ENCODE data around the gene SNX25. TPM values are rescaled to one million over a fixed set of nuclear protein-coding genes. Genes with fewer than 3 reads are reported as not detected.

SNX25 gene
- total and polyA plus RNA-seq, 7 donors, result 2.5 to 40.5 (median 22.7) TPM

GRCh38 chr4:185369731-185370130 is 160.3 kb downstream of the SNX25 start:
- intact Hi-C loops (cut with DNase I), result no loop called here
- no peak overlapping the region for H3K27ac ChIP-seq
- H3K4me3 ChIP-seq, result no peak overlapping the region
- no peaks in the 10 kb centered on the region for H3K27me3 ChIP-seq
- 78 to 86% methylated on average over 3 of the region's 3 CpGs for WGBS, 2 donors
- H3K9me3 ChIP-seq, result no peaks in the 10 kb centered on the region
- DNase-seq, result no peak
- H3K36me3 ChIP-seq, result peaks cover 0 to 28% (median 0%) of the 10 kb centered on the region in 4 donors
- no peaks in the 10 kb centered on the region for H3K4me1 ChIP-seq
- TF ChIP-seq EP300 (IDR thresholded peaks at IDR 0.05) (no peak), POLR2AphosphoS5 (IDR thresholded peaks at IDR 0.05) (no peak), POLR2A (IDR thresholded peaks at IDR 0.05) (no peak)
- TF ChIP-seq, protein P1, sequence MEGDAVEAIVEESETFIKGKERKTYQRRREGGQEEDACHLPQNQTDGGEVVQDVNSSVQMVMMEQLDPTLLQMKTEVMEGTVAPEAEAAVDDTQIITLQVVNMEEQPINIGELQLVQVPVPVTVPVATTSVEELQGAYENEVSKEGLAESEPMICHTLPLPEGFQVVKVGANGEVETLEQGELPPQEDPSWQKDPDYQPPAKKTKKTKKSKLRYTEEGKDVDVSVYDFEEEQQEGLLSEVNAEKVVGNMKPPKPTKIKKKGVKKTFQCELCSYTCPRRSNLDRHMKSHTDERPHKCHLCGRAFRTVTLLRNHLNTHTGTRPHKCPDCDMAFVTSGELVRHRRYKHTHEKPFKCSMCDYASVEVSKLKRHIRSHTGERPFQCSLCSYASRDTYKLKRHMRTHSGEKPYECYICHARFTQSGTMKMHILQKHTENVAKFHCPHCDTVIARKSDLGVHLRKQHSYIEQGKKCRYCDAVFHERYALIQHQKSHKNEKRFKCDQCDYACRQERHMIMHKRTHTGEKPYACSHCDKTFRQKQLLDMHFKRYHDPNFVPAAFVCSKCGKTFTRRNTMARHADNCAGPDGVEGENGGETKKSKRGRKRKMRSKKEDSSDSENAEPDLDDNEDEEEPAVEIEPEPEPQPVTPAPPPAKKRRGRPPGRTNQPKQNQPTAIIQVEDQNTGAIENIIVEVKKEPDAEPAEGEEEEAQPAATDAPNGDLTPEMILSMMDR (IDR thresholded peaks at IDR 0.05), result no peak

DNA sequence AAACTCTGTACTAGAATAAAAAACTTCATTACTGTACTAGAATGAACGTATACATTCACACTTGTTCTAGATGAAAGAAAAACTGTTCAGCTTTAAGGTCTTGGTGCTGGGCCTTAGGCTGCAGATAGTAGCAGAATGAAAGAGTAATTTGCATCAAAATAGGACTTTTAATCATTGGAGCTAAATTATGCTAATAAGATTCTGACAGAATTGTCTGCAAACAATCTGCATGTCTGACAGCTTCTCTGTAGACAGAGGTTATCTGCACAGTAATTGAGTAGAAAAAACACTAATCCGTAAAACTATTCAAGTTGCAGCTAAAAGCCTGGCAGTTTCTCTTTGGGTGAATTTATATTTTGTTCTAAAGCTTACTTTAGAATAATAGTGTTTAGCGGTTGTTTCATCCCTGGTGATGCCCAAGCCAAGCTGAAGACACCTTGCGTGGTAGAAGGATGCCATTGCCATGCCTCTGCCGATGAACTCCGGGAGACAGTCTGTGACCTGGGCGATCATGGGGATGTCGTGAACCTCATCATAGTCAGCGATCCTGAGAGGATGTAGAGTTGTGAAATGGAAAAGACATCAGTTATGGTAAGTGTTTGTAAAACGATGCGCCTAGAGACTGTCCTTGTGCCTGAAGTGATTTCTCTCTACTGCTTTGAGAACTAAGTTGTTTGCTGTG is 161.0 kb downstream of the SNX25 start:
- intact Hi-C loops (cut with DNase I), result no loop called here
- Histone ChIP-seq H3K36me3 (peaks cover 0 to 28% (median 0%) of the 10 kb centered on the region in 4 donors), H3K27me3 (no peaks in the 10 kb centered on the region), H3K27ac (no peak overlapping the region), H3K4me1 (no peaks in the 10 kb centered on the region), H3K4me3 (no peak overlapping the region), H3K9me3 (no peaks in the 10 kb centered on the region)
- TF ChIP-seq, protein P1 (IDR thresholded peaks at IDR 0.05), result no peak
- no peak for TF ChIP-seq POLR2A (IDR thresholded peaks at IDR 0.05)
- no peak for TF ChIP-seq POLR2AphosphoS5 (IDR thresholded peaks at IDR 0.05)
- DNase-seq, result no peak
- WGBS, 2 donors, result 97 to 98% methylated on average over 11 of the region's 11 CpGs

GRCh38 chr4:185371702-185372101 is 162.3 kb downstream of the SNX25 start:
- TF ChIP-seq EP300 (IDR thresholded peaks at IDR 0.05) (no peak), POLR2AphosphoS5 (IDR thresholded peaks at IDR 0.05) (no peak), POLR2A (IDR thresholded peaks at IDR 0.05) (no peak)
- TF ChIP-seq, protein P1 (IDR thresholded peaks at IDR 0.05), result no peak
- no peak overlapping the region for H3K4me3 ChIP-seq
- DNase-seq, result no peak
- intact Hi-C loops (cut with DNase I), result no loop called here
- WGBS, 2 donors, result 95 to 96% methylated on average over 11 of the region's 11 CpGs
- H3K27ac ChIP-seq, result no peak overlapping the region
- H3K27me3 ChIP-seq, result no peaks in the 10 kb centered on the region
- H3K36me3 ChIP-seq, result peaks cover 0 to 28% (median 0%) of the 10 kb centered on the region in 4 donors
- no peaks in the 10 kb centered on the region for H3K4me1 ChIP-seq
- H3K9me3 ChIP-seq, result no peaks in the 10 kb centered on the region

- TF ChIP-seq POLR2A (IDR thresholded peaks at IDR 0.05) (no peak), EP300 (IDR thresholded peaks at IDR 0.05) (no peak), POLR2AphosphoS5 (IDR thresholded peaks at IDR 0.05) (no peak)
- TF ChIP-seq, protein P1 (IDR thresholded peaks at IDR 0.05), result no peak
- DNase-seq, result no peak
- H3K4me3 ChIP-seq, result no peak overlapping the region
- no peak overlapping the region for H3K27ac ChIP-seq
- WGBS, 2 donors, result 78 to 87% methylated on average over 7 of the region's 7 CpGs
- H3K9me3 ChIP-seq, result no peaks in the 10 kb centered on the region
- no peaks in the 10 kb centered on the region for H3K27me3 ChIP-seq
- H3K36me3 ChIP-seq, result peaks cover 0 to 28% (median 0%) of the 10 kb centered on the region in 4 donors
- intact Hi-C loops (cut with DNase I), result no loop called here
- H3K4me1 ChIP-seq, result no peaks in the 10 kb centered on the region
Measured at GRCh38 chr4:185374027-185374426, 164.6 kb downstream of the SNX25 start.

GRCh38 chr4:185374573-185374972 is 165.2 kb downstream of the SNX25 start:
- intact Hi-C loops (cut with DNase I), result no loop called here

More at GRCh38 chr4:185374573-185374972, 165.2 kb downstream of the SNX25 start:
- Histone ChIP-seq H3K4me1 (no peaks in the 10 kb centered on the region), H3K27ac (no peak overlapping the region), H3K36me3 (peaks cover 0 to 28% (median 0%) of the 10 kb centered on the region in 4 donors), H3K9me3 (no peaks in the 10 kb centered on the region), H3K4me3 (no peak overlapping the region), H3K27me3 (no peaks in the 10 kb centered on the region)
- TF ChIP-seq EP300 (IDR thresholded peaks at IDR 0.05) (no peak), POLR2A (IDR thresholded peaks at IDR 0.05) (no peak), POLR2AphosphoS5 (IDR thresholded peaks at IDR 0.05) (no peak)
- TF ChIP-seq, protein P1 (IDR thresholded peaks at IDR 0.05), result no peak
- 65 to 81% methylated on average over 6 of the region's 6 CpGs for WGBS, 2 donors
- DNase-seq, result no peak
